ENCODE measurements around the gene GPATCH8.
"Not testable (repeated sequence)": the region's sequence is repeated elsewhere in the genome, so short reads cannot be mapped to it uniquely, and the experiment has no call there.

Gene GPATCH8

GRCh38 chr17:44503147-44504029, at the start of gene GPATCH8:
TSS of gene GPATCH8 (minus strand) at chr17:44503406. CDS start at chr17:44503370, 36 bp downstream.
- Mint-ChIP-seq H3K27me3 (peaks cover 3% of the 10 kb centered on the region), H3K27ac (peak within 1 kb of the TSS; percentile 96), H3K9me3 (no peaks in the 10 kb centered on the region), H3K36me3 (ENCODE audit: low read depth) (peaks cover 6% of the 10 kb centered on the region), H3K4me1 (ENCODE audit: low read depth) (peaks cover 42% of the 10 kb centered on the region), H3K4me3 (peak within 1 kb of the TSS; percentile 98)

GRCh38 chr17:44552361-44552760, 49.2 kb upstream of the GPATCH8 start:
- H3K9me3 Mint-ChIP-seq, result no peaks in the 10 kb centered on the region
- peaks cover 11% of the 10 kb centered on the region for H3K4me1 Mint-ChIP-seq (ENCODE audit: low read depth)
- no peak overlapping the region for H3K4me3 Mint-ChIP-seq
- peaks cover 33% of the 10 kb centered on the region for H3K27me3 Mint-ChIP-seq
- no peaks in the 10 kb centered on the region for H3K36me3 Mint-ChIP-seq (ENCODE audit: low read depth)
- H3K27ac Mint-ChIP-seq, result no peak overlapping the region

DNA sequence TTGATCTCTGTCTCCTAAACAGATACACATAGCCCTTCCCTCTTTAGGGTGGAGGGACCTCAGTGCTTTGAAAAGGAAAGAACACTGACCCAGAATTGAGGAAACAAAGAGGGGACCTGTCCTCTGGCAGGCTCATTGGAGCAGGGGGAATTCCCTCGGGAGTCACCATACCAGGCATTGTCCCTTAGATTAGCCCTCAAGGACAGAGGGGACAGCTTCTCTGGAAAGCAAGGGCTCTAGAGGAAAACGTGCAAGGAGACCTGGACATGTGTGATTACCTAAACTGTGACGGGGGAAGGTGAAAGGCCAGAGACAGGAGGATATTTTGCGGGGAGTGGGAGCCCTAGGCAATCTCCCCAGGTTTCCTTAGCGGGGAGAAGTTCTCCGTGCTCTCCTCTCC, 46.5 kb upstream of the GPATCH8 start:
- Mint-ChIP-seq H3K27ac (no peak overlapping the region), H3K9me3 (no peaks in the 10 kb centered on the region), H3K4me1 (ENCODE audit: low read depth) (no peaks in the 10 kb centered on the region), H3K36me3 (ENCODE audit: low read depth) (no peaks in the 10 kb centered on the region), H3K4me3 (no peak overlapping the region), H3K27me3 (peaks cover 16% of the 10 kb centered on the region)

GRCh38 chr17:44548376-44549230, 45.4 kb upstream of the GPATCH8 start:
- H3K4me3 Mint-ChIP-seq, result no peak overlapping the region
- peaks cover 25% of the 10 kb centered on the region for H3K27me3 Mint-ChIP-seq
- no peaks in the 10 kb centered on the region for H3K9me3 Mint-ChIP-seq
- no peaks in the 10 kb centered on the region for H3K4me1 Mint-ChIP-seq (ENCODE audit: low read depth)
- H3K36me3 Mint-ChIP-seq (ENCODE audit: low read depth), result no peaks in the 10 kb centered on the region
- H3K27ac Mint-ChIP-seq, result no peak overlapping the region

- no peaks in the 10 kb centered on the region for H3K36me3 Mint-ChIP-seq (ENCODE audit: low read depth)
- H3K27ac Mint-ChIP-seq, result no peak overlapping the region
- H3K4me1 Mint-ChIP-seq (ENCODE audit: low read depth), result no peaks in the 10 kb centered on the region
- H3K27me3 Mint-ChIP-seq, result peaks cover 28% of the 10 kb centered on the region
- no peak overlapping the region for H3K4me3 Mint-ChIP-seq
- H3K9me3 Mint-ChIP-seq, result no peaks in the 10 kb centered on the region
Measured at GRCh38 chr17:44547625-44548267, 44.5 kb upstream of the GPATCH8 start.

GRCh38 chr17:44546671-44547606, 43.7 kb upstream of the GPATCH8 start:
- Mint-ChIP-seq H3K27me3 (peaks cover 23% of the 10 kb centered on the region), H3K27ac (no peak overlapping the region), H3K4me3 (no peak overlapping the region), H3K9me3 (no peaks in the 10 kb centered on the region), H3K36me3 (ENCODE audit: low read depth) (no peaks in the 10 kb centered on the region), H3K4me1 (ENCODE audit: low read depth) (no peaks in the 10 kb centered on the region)

GRCh38 chr17:44543905-44544523, 40.8 kb upstream of the GPATCH8 start:
- Mint-ChIP-seq H3K9me3 (no peaks in the 10 kb centered on the region), H3K27me3 (peaks cover 15% of the 10 kb centered on the region), H3K4me1 (ENCODE audit: low read depth) (no peaks in the 10 kb centered on the region), H3K27ac (no peak overlapping the region), H3K36me3 (ENCODE audit: low read depth) (no peaks in the 10 kb centered on the region), H3K4me3 (no peak overlapping the region)

DNA sequence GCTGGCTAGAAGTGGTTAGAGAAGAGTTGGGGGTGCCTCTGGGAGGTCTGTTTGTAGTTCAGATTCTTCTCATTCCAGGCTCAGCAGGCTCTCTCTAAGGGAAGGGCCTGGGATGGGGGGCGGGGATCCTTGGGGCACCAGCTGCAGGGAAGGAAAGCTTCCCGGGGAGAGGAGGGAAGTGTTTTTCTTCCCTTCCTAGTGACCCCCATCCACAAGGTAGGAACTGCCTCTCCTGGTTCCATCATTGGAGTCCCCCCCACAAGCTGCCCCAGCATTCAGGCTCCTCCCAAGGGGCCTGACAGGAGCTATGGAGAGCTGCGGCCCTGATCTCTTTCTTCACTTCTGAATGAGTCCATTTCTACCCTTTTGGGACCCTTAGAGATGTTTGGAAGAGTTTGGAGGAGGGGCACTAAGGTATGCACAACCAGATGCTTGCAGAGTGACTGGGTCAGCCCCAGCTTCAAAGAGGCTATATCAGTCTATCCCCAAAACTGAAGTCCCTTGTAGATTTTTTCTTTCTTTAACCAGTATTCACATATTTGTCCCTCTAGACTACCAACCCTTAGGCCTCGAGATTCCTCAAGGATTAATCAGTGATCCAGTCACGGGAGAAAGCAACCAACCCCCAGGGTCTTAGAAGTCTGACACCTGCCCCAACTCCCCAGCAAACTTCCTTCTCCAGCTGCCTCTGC, 40.2 kb upstream of the GPATCH8 start:
- H3K27ac Mint-ChIP-seq, result no peak overlapping the region
- no peaks in the 10 kb centered on the region for H3K4me1 Mint-ChIP-seq (ENCODE audit: low read depth)
- H3K4me3 Mint-ChIP-seq, result no peak overlapping the region
- H3K36me3 Mint-ChIP-seq (ENCODE audit: low read depth), result no peaks in the 10 kb centered on the region
- H3K27me3 Mint-ChIP-seq, result peaks cover 14% of the 10 kb centered on the region
- no peaks in the 10 kb centered on the region for H3K9me3 Mint-ChIP-seq

- H3K9me3 Mint-ChIP-seq, result no peaks in the 10 kb centered on the region
- no peaks in the 10 kb centered on the region for H3K4me1 Mint-ChIP-seq (ENCODE audit: low read depth)
- no peak overlapping the region for H3K27ac Mint-ChIP-seq
- H3K4me3 Mint-ChIP-seq, result no peak overlapping the region
- H3K36me3 Mint-ChIP-seq (ENCODE audit: low read depth), result no peaks in the 10 kb centered on the region
- peaks cover 18% of the 10 kb centered on the region for H3K27me3 Mint-ChIP-seq
Measured at GRCh38 chr17:44541884-44542581, 38.8 kb upstream of the GPATCH8 start.

- Mint-ChIP-seq H3K9me3 (no peaks in the 10 kb centered on the region), H3K27ac (no peak overlapping the region), H3K36me3 (ENCODE audit: low read depth) (no peaks in the 10 kb centered on the region), H3K4me3 (no peak overlapping the region), H3K4me1 (ENCODE audit: low read depth) (no peaks in the 10 kb centered on the region), H3K27me3 (peaks cover 18% of the 10 kb centered on the region)
Measured at GRCh38 chr17:44540246-44541084, 37.3 kb upstream of the GPATCH8 start.

DNA sequence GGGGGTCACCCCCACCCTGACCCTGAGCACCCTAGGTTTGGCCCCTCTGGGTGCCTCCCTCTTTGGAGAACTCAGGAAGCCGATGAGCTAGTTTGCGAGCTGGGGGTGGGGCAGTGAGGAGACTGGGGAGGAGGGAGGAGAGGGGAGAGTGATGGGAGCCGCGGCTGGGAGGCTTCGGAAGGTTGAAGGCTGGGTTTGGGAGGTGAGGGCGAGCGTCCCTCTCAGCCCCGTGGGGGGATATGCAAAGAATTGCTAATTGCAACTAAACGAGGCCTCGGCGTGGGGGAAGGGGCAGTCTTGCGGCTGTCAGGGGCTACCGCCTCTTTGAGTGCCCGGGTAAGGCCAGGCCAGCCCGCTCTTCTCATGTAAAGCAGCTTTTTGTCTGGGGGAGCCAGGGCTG, 36.5 kb upstream of the GPATCH8 start:
- Mint-ChIP-seq H3K36me3 (ENCODE audit: low read depth) (no peaks in the 10 kb centered on the region), H3K9me3 (no peaks in the 10 kb centered on the region), H3K27me3 (peaks cover 18% of the 10 kb centered on the region)

GRCh38 chr17:44537922-44538321, 34.7 kb upstream of the GPATCH8 start:
- H3K9me3 Mint-ChIP-seq; H3K27me3 Mint-ChIP-seq; H3K27ac Mint-ChIP-seq; H3K4me3 Mint-ChIP-seq; H3K36me3 Mint-ChIP-seq (ENCODE audit: low read depth); H3K4me1 Mint-ChIP-seq (ENCODE audit: low read depth): not testable (repeated sequence)

More for the DNA sequence above, 36.5 kb upstream of the GPATCH8 start:
- Mint-ChIP-seq H3K4me3 (no peak overlapping the region), H3K4me1 (ENCODE audit: low read depth) (no peaks in the 10 kb centered on the region), H3K27ac (no peak overlapping the region)

Data from stimulated activated naive CD8-positive, alpha-beta T cell treated with anti-CD3 and anti-CD28 coated beads, Interleukin-15, Interleukin-2, amounts not matched to agents 100 ng/mL and 50 ng/mL, for 24 hours (primary cell).